GM12875 (cell line): Measurements from ENCODE around the gene AKAP17A.

ENCODE experiments used
- H3K4me3 ChIP-seq: one replicate; pipeline ENCODE4 v1.5.1; 2011; ENCODE audit warnings: low read depth, low read length, control low read depth
- TF ChIP-seq, protein P1 (sequence below): IDR thresholded peaks from 2 replicates; pipeline ENCODE4 v1.5.1; 2011; ENCODE audit warnings: low read depth, mild to moderate bottlenecking, control low read depth, inconsistent platforms, low read length, moderate library complexity, borderline replicate concordance; ENCODE audit not compliant: insufficient read depth

Gene AKAP17A

GRCh38 chrX:1646009-1646408, 54.6 kb downstream of the AKAP17A start:
- TF ChIP-seq, protein P1, sequence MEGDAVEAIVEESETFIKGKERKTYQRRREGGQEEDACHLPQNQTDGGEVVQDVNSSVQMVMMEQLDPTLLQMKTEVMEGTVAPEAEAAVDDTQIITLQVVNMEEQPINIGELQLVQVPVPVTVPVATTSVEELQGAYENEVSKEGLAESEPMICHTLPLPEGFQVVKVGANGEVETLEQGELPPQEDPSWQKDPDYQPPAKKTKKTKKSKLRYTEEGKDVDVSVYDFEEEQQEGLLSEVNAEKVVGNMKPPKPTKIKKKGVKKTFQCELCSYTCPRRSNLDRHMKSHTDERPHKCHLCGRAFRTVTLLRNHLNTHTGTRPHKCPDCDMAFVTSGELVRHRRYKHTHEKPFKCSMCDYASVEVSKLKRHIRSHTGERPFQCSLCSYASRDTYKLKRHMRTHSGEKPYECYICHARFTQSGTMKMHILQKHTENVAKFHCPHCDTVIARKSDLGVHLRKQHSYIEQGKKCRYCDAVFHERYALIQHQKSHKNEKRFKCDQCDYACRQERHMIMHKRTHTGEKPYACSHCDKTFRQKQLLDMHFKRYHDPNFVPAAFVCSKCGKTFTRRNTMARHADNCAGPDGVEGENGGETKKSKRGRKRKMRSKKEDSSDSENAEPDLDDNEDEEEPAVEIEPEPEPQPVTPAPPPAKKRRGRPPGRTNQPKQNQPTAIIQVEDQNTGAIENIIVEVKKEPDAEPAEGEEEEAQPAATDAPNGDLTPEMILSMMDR = no peak
- no peak overlapping the region for H3K4me3 ChIP-seq

DNA sequence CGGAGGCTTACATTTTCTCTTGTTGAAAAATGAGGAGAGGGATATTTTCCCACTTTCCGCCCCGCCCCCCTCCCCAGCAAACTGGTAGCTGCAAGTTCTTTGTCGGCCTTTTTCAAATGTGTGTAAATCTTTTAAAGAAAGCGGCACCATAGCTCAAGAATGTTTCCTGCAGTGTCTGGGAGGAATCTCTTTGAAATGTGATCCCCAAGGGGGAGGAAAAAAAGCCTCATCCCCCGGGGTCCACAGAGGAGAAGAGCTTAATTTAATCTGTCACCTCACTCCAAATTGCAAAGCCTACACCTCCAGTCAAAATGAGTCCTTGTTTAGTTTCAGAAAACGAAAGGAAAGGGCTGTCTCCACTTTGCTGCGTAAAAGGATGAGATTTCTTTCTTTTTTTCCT, 58.2 kb downstream of the AKAP17A start:
- no peak overlapping the region for H3K4me3 ChIP-seq
- TF ChIP-seq, protein P1 = no peak
